Measurements from ENCODE around the gene FAM184A.
A peak's percentile ranks its signal among the peaks of the same experiment; 100 is the strongest.
"Not testable (repeated sequence)": the region's sequence is repeated elsewhere in the genome, so short reads cannot be mapped to it uniquely, and the experiment has no call there.

Gene FAM184A

GRCh38 chr6:119100115-119100514 is 21.7 kb upstream of the FAM184A start:
- DNase-seq (ENCODE audit: low read depth) = no peak

- not testable (repeated sequence) for DNase-seq (ENCODE audit: low read depth)
Observed at GRCh38 chr6:119097815-119098361, 19.4 kb upstream of the FAM184A start.

- peak; percentile 32 for DNase-seq (ENCODE audit: low read depth)
Observed at GRCh38 chr6:119096721-119097565, 18.5 kb upstream of the FAM184A start.

GRCh38 chr6:119090256-119090655 is 11.8 kb upstream of the FAM184A start:
- DNase-seq (ENCODE audit: low read depth) = no peak

- DNase-seq (ENCODE audit: low read depth) = no peak
Observed at GRCh38 chr6:119084784-119085183, 6.3 kb upstream of the FAM184A start.

- DNase-seq (ENCODE audit: low read depth) = no peak
Observed at GRCh38 chr6:119083007-119083406, 4.5 kb upstream of the FAM184A start.

- DNase-seq (ENCODE audit: low read depth) = peak; percentile 44
Observed at GRCh38 chr6:119079283-119079809, 882 bp upstream of the FAM184A start.

GRCh38 chr6:119077643-119078375 is 655 bp downstream of the FAM184A start:
- peak; percentile 8 for DNase-seq (ENCODE audit: low read depth)

GRCh38 chr6:119077391-119077642 is 1.1 kb downstream of the FAM184A start:
- no peak for DNase-seq (ENCODE audit: low read depth)

GRCh38 chr6:119076576-119077390 is 1.7 kb downstream of the FAM184A start:
- no peak for DNase-seq (ENCODE audit: low read depth)

GRCh38 chr6:119076173-119076572 is 2.3 kb downstream of the FAM184A start:
- DNase-seq (ENCODE audit: low read depth) = no peak

- no peak for DNase-seq (ENCODE audit: low read depth)
Observed at GRCh38 chr6:119075200-119075981, 3.1 kb downstream of the FAM184A start.

GRCh38 chr6:119073307-119074051 is 5.0 kb downstream of the FAM184A start:
- DNase-seq (ENCODE audit: low read depth) = no peak

GRCh38 chr6:119071576-119071975 is 6.9 kb downstream of the FAM184A start:
- no peak for DNase-seq (ENCODE audit: low read depth)

- no peak for DNase-seq (ENCODE audit: low read depth)
Observed at GRCh38 chr6:119067091-119067490, 11.4 kb downstream of the FAM184A start.

- DNase-seq (ENCODE audit: low read depth) = no peak
Observed at GRCh38 chr6:119066517-119066916, 11.9 kb downstream of the FAM184A start.

- no peak for DNase-seq (ENCODE audit: low read depth)
Observed at GRCh38 chr6:119065955-119066354, 12.5 kb downstream of the FAM184A start.

- no peak for DNase-seq (ENCODE audit: low read depth)
Observed at GRCh38 chr6:119065382-119065781, 13.1 kb downstream of the FAM184A start.

GRCh38 chr6:119063491-119063890 is 15.0 kb downstream of the FAM184A start:
- no peak for DNase-seq (ENCODE audit: low read depth)

GRCh38 chr6:119061215-119061614 is 17.2 kb downstream of the FAM184A start:
- no peak for DNase-seq (ENCODE audit: low read depth)

Measured in amniotic epithelial cell (primary cell).